GM23248 (cell line): ENCODE measurements around the gene ADGRG7.
"Not testable (repeated sequence)": the region's sequence is repeated elsewhere in the genome, so short reads cannot be mapped to it uniquely, and the experiment has no call there.

Experiments
- EZH2 ChIP-seq: fragments of 200-600 bp; sonication (generic); IDR thresholded peaks from 2 replicates; pipeline ENCODE4 v1.6.1; 2018; ENCODE audit warnings: antibody characterized with exemption, mild to moderate bottlenecking; ENCODE audit not compliant: insufficient read depth, poor library complexity, severe bottlenecking
- EZH2phosphoT487 ChIP-seq: fragments of 200-600 bp; sonication (generic); IDR thresholded peaks from 2 replicates; pipeline ENCODE4 v1.6.1; 2018; ENCODE audit warnings: antibody characterized with exemption, moderate library complexity, mild to moderate bottlenecking, low read depth; ENCODE audit not compliant: insufficient read depth

DNA sequence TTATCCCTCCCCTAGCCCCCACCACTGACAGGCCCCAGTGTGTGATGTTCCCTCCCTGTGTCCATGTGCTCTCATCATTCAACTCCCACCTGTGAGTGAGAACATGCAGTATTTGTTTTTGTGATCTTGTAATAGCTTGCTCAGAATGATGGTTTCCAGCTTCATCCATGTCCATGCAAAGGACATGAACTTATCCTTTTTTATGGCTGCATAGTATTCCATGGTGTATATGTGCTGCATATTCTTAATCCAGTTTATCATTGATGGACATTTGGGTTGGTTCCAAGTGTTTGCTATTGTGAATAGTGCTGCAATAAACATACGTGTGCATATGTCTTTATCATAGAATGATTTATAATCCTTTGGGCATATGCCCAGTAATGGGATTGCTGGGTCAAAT is 57.9 kb downstream of the ADGRG7 start:
- TF ChIP-seq EZH2, EZH2phosphoT487: not testable (repeated sequence)
